Ascending aorta (tissue), 2 donors: ENCODE measurements around the gene LGMN. TPM values are rescaled to one million over a fixed set of nuclear protein-coding genes. Genes with fewer than 3 reads are reported as not detected.
A peak's percentile ranks its signal among the peaks of the same experiment; 100 is the strongest.

Experiments
- DNase-seq, 2 donors: peaks; one replicate each; pipeline ENCODE4 v3.0.0-alpha.2; 2019; ENCODE audit warnings: low spot score in 2 of 2
- H3K27ac ChIP-seq, 2 donors: fragments of 200-600 bp; sonication (generic); one replicate each; pipeline ENCODE4 v1.5.1; 2016 to 2017; ENCODE audit warnings: mild to moderate bottlenecking in 1 of 2
- H3K27me3 ChIP-seq: fragments of 200-600 bp; sonication (generic); one replicate; pipeline ENCODE4 v1.5.1; 2017
- H3K36me3 ChIP-seq, 2 donors: fragments of 200-600 bp; sonication (generic); one replicate each; pipeline ENCODE4 v1.5.1; 2016
- H3K4me1 ChIP-seq, 2 donors: fragments of 200-600 bp; sonication (generic); one replicate each; pipeline ENCODE4 v1.5.1; 2016 to 2017; ENCODE audit warnings: mild to moderate bottlenecking in 1 of 2
- H3K4me3 ChIP-seq, 2 donors: fragments of 200-600 bp; sonication (generic); one replicate each; pipeline ENCODE4 v1.5.1; 2016 to 2017; ENCODE audit warnings: mild to moderate bottlenecking in 1 of 2
- H3K9me3 ChIP-seq, 2 donors: fragments of 200-600 bp; sonication (generic); one replicate each; pipeline ENCODE4 v1.5.1; 2016
- CTCF ChIP-seq, 3 experiments: fragments of 200-600 bp in 2 of 3; fragments of 450-650 bp in 1 of 3; sonication (generic) in 2 of 3; IDR thresholded peaks; one replicate each; pipeline ENCODE4 v1.5.1; 2016 to 2019; ENCODE audit warnings: antibody characterized with exemption in 3 of 3, mild to moderate bottlenecking in 1 of 3, moderate library complexity in 1 of 3
- intact Hi-C: fragments of 100-400 bp; cut with DNase I; formaldehyde crosslinking; loops from one replicate; pipeline ENCODE4 v1.15.1; 2023
- total RNA-seq: library from RNA; depleted of rRNA; stranded (reverse); fragments of >200 nt; gene quantifications from one replicate; pipeline ENCODE4 v1.1.0, GENCODE V29; 2016

Gene LGMN
- total RNA-seq, 1 donor from 2014 or later = 76.7 TPM

GRCh38 chr14:92706386-92706785 is 42.0 kb downstream of the LGMN start:
- DNase-seq = no peak
- no peaks in the 10 kb centered on the region for H3K4me1 ChIP-seq
- H3K27me3 ChIP-seq = no peaks in the 10 kb centered on the region
- no peak overlapping the region for H3K27ac ChIP-seq
- no peaks in the 10 kb centered on the region for H3K9me3 ChIP-seq
- H3K36me3 ChIP-seq = peaks cover 42 to 54% of the 10 kb centered on the region in 2 donors
- TF ChIP-seq CTCF (IDR thresholded peaks at IDR 0.05) = no peak
- H3K4me3 ChIP-seq = no peak overlapping the region
- intact Hi-C loops = no loop called here

GRCh38 chr14:92704821-92705220 is 43.6 kb downstream of the LGMN start:
- peak overlapping the region in 1 of 2 donors; percentile 11 for H3K27ac ChIP-seq
- H3K27me3 ChIP-seq = no peaks in the 10 kb centered on the region
- peaks cover 31 to 39% of the 10 kb centered on the region in 2 donors for H3K36me3 ChIP-seq
- TF ChIP-seq CTCF (IDR thresholded peaks at IDR 0.05) = no peak
- DNase-seq = peak in 1 of 2 donors; percentile 56
- intact Hi-C loops = no loop called here
- no peaks in the 10 kb centered on the region for H3K4me1 ChIP-seq
- no peaks in the 10 kb centered on the region for H3K9me3 ChIP-seq
- H3K4me3 ChIP-seq = no peak overlapping the region

- Histone ChIP-seq H3K27ac (peak overlapping the region in 1 of 2 donors; percentile 53), H3K36me3 (peaks cover 26 to 33% of the 10 kb centered on the region in 2 donors), H3K27me3 (no peaks in the 10 kb centered on the region), H3K4me1 (no peaks in the 10 kb centered on the region), H3K9me3 (no peaks in the 10 kb centered on the region), H3K4me3 (no peak overlapping the region)
- intact Hi-C loops = no loop called here
- DNase-seq = peak in 1 of 2 donors; percentile 36
- TF ChIP-seq CTCF (IDR thresholded peaks at IDR 0.05) = no peak
These were observed 44.2 kb downstream of the LGMN start for GRCh38 chr14:92704036-92704804.

- Histone ChIP-seq H3K27me3 (no peaks in the 10 kb centered on the region), H3K9me3 (no peaks in the 10 kb centered on the region), H3K4me1 (no peaks in the 10 kb centered on the region), H3K4me3 (no peak overlapping the region), H3K27ac (no peak overlapping the region), H3K36me3 (peaks cover 26 to 30% of the 10 kb centered on the region in 2 donors)
- intact Hi-C loops = no loop called here
- no peak for DNase-seq
- TF ChIP-seq CTCF (IDR thresholded peaks at IDR 0.05) = no peak
These were observed 44.9 kb downstream of the LGMN start for GRCh38 chr14:92703516-92703915.

- no peak for DNase-seq
- H3K27me3 ChIP-seq = no peaks in the 10 kb centered on the region
- H3K4me3 ChIP-seq = no peak overlapping the region
- intact Hi-C loops = no loop called here
- no peaks in the 10 kb centered on the region for H3K4me1 ChIP-seq
- H3K9me3 ChIP-seq = no peaks in the 10 kb centered on the region
- no peak for TF ChIP-seq CTCF (IDR thresholded peaks at IDR 0.05)
- peaks cover 26 to 30% of the 10 kb centered on the region in 2 donors for H3K36me3 ChIP-seq
- H3K27ac ChIP-seq = no peak overlapping the region
These were observed 45.9 kb downstream of the LGMN start for GRCh38 chr14:92702441-92702918.
